Renal pelvis (tissue), 4 donors: Measurements from ENCODE around the gene TOGARAM1. TPM values are rescaled to one million over a fixed set of nuclear protein-coding genes. Genes with fewer than 3 reads are reported as not detected.
"Not testable (repeated sequence)": the region's sequence is repeated elsewhere in the genome, so short reads cannot be mapped to it uniquely, and the experiment has no call there.

Source experiments
- DNase-seq: peaks from one replicate; pipeline ENCODE4 v3.0.0-alpha.2; 2013
- polyA plus RNA-seq, 3 donors: library from polyadenylated mRNA; unstranded; fragments of 120-200 nt; gene quantifications; one replicate each; pipeline ENCODE4 v1.2.1, GENCODE V29; 2013; ENCODE audit not compliant: insufficient read length in 3 of 3

TOGARAM1 gene
- polyA plus RNA-seq, 3 donors: 30.9 to 36.8 (median 34.8) TPM

- no peak for DNase-seq
Observed at GRCh38 chr14:45028107-45028626, 66.2 kb downstream of the TOGARAM1 start.

GRCh38 chr14:45034730-45035129, 72.7 kb downstream of the TOGARAM1 start:
- DNase-seq: no peak

- DNase-seq: no peak
Observed at GRCh38 chr14:45038256-45038655, 76.3 kb downstream of the TOGARAM1 start.

- no peak for DNase-seq
Observed at GRCh38 chr14:45038865-45039264, 76.9 kb downstream of the TOGARAM1 start.

- no peak for DNase-seq
Observed at GRCh38 chr14:45039390-45039789, 77.4 kb downstream of the TOGARAM1 start.

- no peak for DNase-seq
Observed at GRCh38 chr14:45041641-45042040, 79.7 kb downstream of the TOGARAM1 start.

- DNase-seq: no peak
Observed at GRCh38 chr14:45044638-45045037, 82.6 kb downstream of the TOGARAM1 start.

- no peak for DNase-seq
Observed at GRCh38 chr14:45048385-45048784, 86.4 kb downstream of the TOGARAM1 start.

GRCh38 chr14:45051180-45051579, 89.2 kb downstream of the TOGARAM1 start:
- no peak for DNase-seq

GRCh38 chr14:45051896-45052295, 89.9 kb downstream of the TOGARAM1 start:
- DNase-seq: no peak

GRCh38 chr14:45057349-45057748, 95.4 kb downstream of the TOGARAM1 start:
- no peak for DNase-seq

- DNase-seq: no peak
Observed at GRCh38 chr14:45057881-45058364, 95.9 kb downstream of the TOGARAM1 start.

- no peak for DNase-seq
Observed at GRCh38 chr14:45060551-45060950, 98.6 kb downstream of the TOGARAM1 start.

- DNase-seq: no peak
Observed at GRCh38 chr14:45065540-45065939, 103.5 kb downstream of the TOGARAM1 start.

- no peak for DNase-seq
Observed at GRCh38 chr14:45065956-45066355, 104.0 kb downstream of the TOGARAM1 start.

GRCh38 chr14:45066667-45067066, 104.7 kb downstream of the TOGARAM1 start:
- no peak for DNase-seq

- DNase-seq: no peak
Observed at GRCh38 chr14:45068396-45068795, 106.4 kb downstream of the TOGARAM1 start.

GRCh38 chr14:45070215-45070614, 108.2 kb downstream of the TOGARAM1 start:
- DNase-seq: no peak

- DNase-seq: no peak
Observed at GRCh38 chr14:45072126-45072525, 110.1 kb downstream of the TOGARAM1 start.

- DNase-seq: no peak
Observed at GRCh38 chr14:45073231-45073879, 111.4 kb downstream of the TOGARAM1 start.

GRCh38 chr14:45078323-45078722, 116.3 kb downstream of the TOGARAM1 start:
- no peak for DNase-seq

GRCh38 chr14:45080416-45080968, 118.5 kb downstream of the TOGARAM1 start:
- not testable (repeated sequence) for DNase-seq

GRCh38 chr14:45081096-45081495, 119.1 kb downstream of the TOGARAM1 start:
- not testable (repeated sequence) for DNase-seq

GRCh38 chr14:45082420-45082819, 120.4 kb downstream of the TOGARAM1 start:
- DNase-seq: no peak
